ENCODE data around the gene GMIP. TPM values are rescaled to one million over a fixed set of nuclear protein-coding genes. Genes with fewer than 3 reads are reported as not detected.
A peak's percentile ranks its signal among the peaks of the same experiment; 100 is the strongest.

Gene GMIP
- polyA plus RNA-seq, 3 donors: 41.4 to 91.4 (median 75.1) TPM

GRCh38 chr19:19679176-19680073, 36.0 kb upstream of the GMIP start:
- H3K9ac ChIP-seq (ENCODE audit: insufficient read depth, low read length, poor library complexity, severe bottlenecking): no peak overlapping the region
- 100% methylated on average over 5 of the region's 20 CpGs for WGBS (ENCODE audit: insufficient coverage)
- no peaks in the 10 kb centered on the region for H3K4me1 Mint-ChIP-seq
- peaks cover 91 to 98% of the 10 kb centered on the region in 2 donors for H3K9me3 ChIP-seq (replicated peaks in 1 of 2; ENCODE audit: control insufficient read depth in 1 of 2, insufficient read depth in 1 of 2, low read length in 2 of 2)
- no peaks in the 10 kb centered on the region for H3K4me1 ChIP-seq (ENCODE audit: control insufficient read depth in 1 of 2, insufficient read depth in 2 of 2, low read length in 2 of 2)
- H3K27me3 Mint-ChIP-seq (ENCODE audit: low read depth in 3 of 3): no peaks in the 10 kb centered on the region
- H3K79me2 ChIP-seq (ENCODE audit: insufficient read depth, low read length): peaks cover 34% of the 10 kb centered on the region
- peaks cover 66 to 99% (median 97%) of the 10 kb centered on the region in 7 donors for H3K9me3 Mint-ChIP-seq
- H3K27me3 ChIP-seq (ENCODE audit: control insufficient read depth in 2 of 2, insufficient read depth in 2 of 2, low read length in 2 of 2): no peaks in the 10 kb centered on the region
- TF ChIP-seq CTCF (IDR thresholded peaks at IDR 0.05): no peak
- no peak overlapping the region for H3K27ac ChIP-seq (ENCODE audit: low read depth in 1 of 2, low read length in 2 of 2)
- H3K4me3 Mint-ChIP-seq: no peak overlapping the region
- no peaks in the 10 kb centered on the region for H4K20me1 ChIP-seq (ENCODE audit: insufficient read depth, low read length)
- intact Hi-C loops (cut with micrococcal nuclease): loop anchor here in 1 of 2 donors (10.0 kb wide), 1 partner anchor 215 kb away; no protein-coding TSS in a partner anchor
- no peak overlapping the region for H3K4me2 ChIP-seq (replicated peaks; ENCODE audit: extremely low read depth, low read length, poor library complexity, severe bottlenecking)
- no peak for DNase-seq
- peaks cover 52 to 57% of the 10 kb centered on the region in 2 donors for H3K36me3 ChIP-seq (replicated peaks in 1 of 2; ENCODE audit: control insufficient read depth in 1 of 2, insufficient read depth in 2 of 2, low read length in 2 of 2)
- peak overlapping the region in 1 of 3 experiments; percentile 46 for H3K4me3 ChIP-seq (replicated peaks in 1 of 3; ENCODE audit: low read depth in 2 of 3, low read length in 3 of 3)
- H2AFZ ChIP-seq (ENCODE audit: insufficient read depth, low read depth, low read length, poor library complexity, severe bottlenecking): no peak overlapping the region
- no peak overlapping the region for H3K27ac Mint-ChIP-seq
- H3K36me3 Mint-ChIP-seq: peaks cover 56 to 86% of the 10 kb centered on the region in 2 donors

GRCh38 chr19:19677579-19677978, 34.1 kb upstream of the GMIP start:
- no peaks in the 10 kb centered on the region for H3K27me3 Mint-ChIP-seq (ENCODE audit: low read depth in 3 of 3)
- Histone ChIP-seq H3K9ac (ENCODE audit: insufficient read depth, low read length, poor library complexity, severe bottlenecking) (no peak overlapping the region), H2AFZ (ENCODE audit: insufficient read depth, low read depth, low read length, poor library complexity, severe bottlenecking) (no peak overlapping the region), H3K36me3 (replicated peaks in 1 of 2; ENCODE audit: control insufficient read depth in 1 of 2, insufficient read depth in 2 of 2, low read length in 2 of 2) (peaks cover 59 to 73% of the 10 kb centered on the region in 2 donors), H3K9me3 (replicated peaks in 1 of 2; ENCODE audit: control insufficient read depth in 1 of 2, insufficient read depth in 1 of 2, low read length in 2 of 2) (peaks cover 92 to 94% of the 10 kb centered on the region in 2 donors), H3K4me3 (replicated peaks in 1 of 3; ENCODE audit: low read depth in 2 of 3, low read length in 3 of 3) (peak overlapping the region in 1 of 3 experiments; percentile 34), H3K4me2 (replicated peaks; ENCODE audit: extremely low read depth, low read length, poor library complexity, severe bottlenecking) (no peak overlapping the region), H3K27ac (ENCODE audit: low read depth in 1 of 2, low read length in 2 of 2) (no peak overlapping the region), H3K27me3 (ENCODE audit: control insufficient read depth in 2 of 2, insufficient read depth in 2 of 2, low read length in 2 of 2) (no peaks in the 10 kb centered on the region), H4K20me1 (ENCODE audit: insufficient read depth, low read length) (no peaks in the 10 kb centered on the region), H3K79me2 (ENCODE audit: insufficient read depth, low read length) (peaks cover 46% of the 10 kb centered on the region), H3K4me1 (ENCODE audit: control insufficient read depth in 1 of 2, insufficient read depth in 2 of 2, low read length in 2 of 2) (no peaks in the 10 kb centered on the region)
- WGBS (ENCODE audit: insufficient coverage): 100% methylated on average over 2 of the region's 7 CpGs
- no peak for DNase-seq
- H3K4me3 Mint-ChIP-seq: no peak overlapping the region
- H3K9me3 Mint-ChIP-seq: peaks cover 59 to 97% (median 95%) of the 10 kb centered on the region in 7 donors
- no peak for TF ChIP-seq CTCF (IDR thresholded peaks at IDR 0.05)
- intact Hi-C loops (cut with micrococcal nuclease): loop anchor here in 1 of 2 donors (10.0 kb wide), 1 partner anchor 217 kb away; no protein-coding TSS in a partner anchor
- H3K36me3 Mint-ChIP-seq: peaks cover 70 to 89% of the 10 kb centered on the region in 2 donors
- H3K4me1 Mint-ChIP-seq: no peaks in the 10 kb centered on the region
- H3K27ac Mint-ChIP-seq: no peak overlapping the region
